NT2/D1 (cell line): ENCODE data around the gene RHBDL1.

Experiments used
- SUZ12 ChIP-seq: IDR thresholded peaks from 2 replicates; pipeline ENCODE4 v1.6.1; 2011; ENCODE audit not compliant: insufficient read length, insufficient read depth; ENCODE audit errors: extremely low read depth
- YY1 ChIP-seq: IDR thresholded peaks from 2 replicates; pipeline ENCODE4 v1.6.1; 2011; ENCODE audit not compliant: insufficient read length, insufficient read depth
- ZNF274 ChIP-seq: IDR thresholded peaks from 2 replicates; pipeline ENCODE4 v1.6.1; 2011; ENCODE audit warnings: mild to moderate bottlenecking, low read depth, low read length

GRCh38 chr16:677316-678190 is 2.1 kb downstream of the RHBDL1 start:
- TF ChIP-seq YY1 (no peak), ZNF274 (no peak), SUZ12 (no peak)
